HepG2 (cell line): Measurements from ENCODE around the gene SGCE. TPM values are rescaled to one million over a fixed set of nuclear protein-coding genes. Genes with fewer than 3 reads are reported as not detected.
A peak's percentile ranks its signal among the peaks of the same experiment; 100 is the strongest.

Source experiments
- AGO2 ChIP-seq: fragments of 200-400 bp; formaldehyde crosslinking; optimal IDR thresholded peaks from 2 replicates; pipeline ENCODE3; 2017; ENCODE audit warnings: mild to moderate bottlenecking, low read depth, low read length, moderate library complexity
- ATF5 ChIP-seq: sonication (generic); formaldehyde crosslinking; IDR thresholded peaks from 2 replicates; pipeline ENCODE4 v1.4.0; 2020; ENCODE audit warnings: mild to moderate bottlenecking, low read depth, missing genetic modification reagents
- DR1 ChIP-seq: sonication (generic); formaldehyde crosslinking; IDR thresholded peaks from 2 replicates; pipeline ENCODE4 v1.8.0; 2021; ENCODE audit warnings: mild to moderate bottlenecking, missing genetic modification reagents, inconsistent platforms
- GABPB1 ChIP-seq: IDR thresholded peaks from 2 replicates; pipeline ENCODE4 v1.6.1; 2016; ENCODE audit warnings: mild to moderate bottlenecking, missing genetic modification reagents, moderate library complexity, missing compliant biosample characterization
- HNF1A ChIP-seq, 2 experiments: sonication (generic) in 1 of 2; formaldehyde crosslinking in 1 of 2; IDR thresholded peaks; 2 replicates each; pipeline versions ENCODE4 v1.4.0 to v1.6.1; 2016 to 2020; ENCODE audit warnings: borderline replicate concordance in 1 of 2, low read depth in 1 of 2, mild to moderate bottlenecking in 1 of 2, missing genetic modification reagents in 1 of 2
- NONO ChIP-seq, 2 experiments: fragments of 450-650 bp in 1 of 2; sonication (generic) in 1 of 2; formaldehyde crosslinking in 1 of 2; IDR thresholded peaks in 1 of 2; conservative IDR thresholded peaks in 1 of 2; 2 replicates each; pipeline versions ENCODE4 v1.6.1 to v1.8.0; 2017 to 2022; ENCODE audit warnings: mild to moderate bottlenecking in 1 of 2, missing genetic modification reagents in 1 of 2, moderate library complexity in 1 of 2
- REL ChIP-seq: sonication (generic); formaldehyde crosslinking; conservative IDR thresholded peaks from 2 replicates; pipeline ENCODE4 v1.8.0; 2022; ENCODE audit warnings: mild to moderate bottlenecking, missing genetic modification reagents, moderate library complexity
- RFXAP ChIP-seq: sonication (generic); formaldehyde crosslinking; IDR thresholded peaks from 2 replicates; pipeline ENCODE4 v1.4.0; 2020; ENCODE audit warnings: missing genetic modification reagents, borderline replicate concordance
- SNAPC2 ChIP-seq: sonication (generic); formaldehyde crosslinking; IDR thresholded peaks from 2 replicates; pipeline ENCODE4 v1.8.1; 2022; ENCODE audit warnings: mild to moderate bottlenecking, missing genetic modification reagents
- ZFP36L1 ChIP-seq: sonication (generic); formaldehyde crosslinking; IDR thresholded peaks from 2 replicates; pipeline ENCODE4 v1.8.0; 2022; ENCODE audit warnings: mild to moderate bottlenecking, missing genetic modification reagents, moderate library complexity
- ZNF143 ChIP-seq: sonication (generic); formaldehyde crosslinking; IDR thresholded peaks from 2 replicates; pipeline ENCODE4 v1.4.0; 2020; ENCODE audit warnings: missing genetic modification reagents
- ZNF431 ChIP-seq: sonication (generic); formaldehyde crosslinking; IDR thresholded peaks from 2 replicates; pipeline ENCODE4 v1.9.0; 2022; ENCODE audit warnings: missing genetic modification reagents, low read depth, mild to moderate bottlenecking, borderline replicate concordance
- ZNF44 ChIP-seq: sonication (generic); formaldehyde crosslinking; IDR thresholded peaks from 2 replicates; pipeline ENCODE4 v1.5.1; 2020; ENCODE audit warnings: mild to moderate bottlenecking, missing genetic modification reagents
- ZNF543 ChIP-seq: sonication (generic); formaldehyde crosslinking; IDR thresholded peaks from 2 replicates; pipeline ENCODE4 v1.4.0; 2020; ENCODE audit warnings: mild to moderate bottlenecking, missing genetic modification reagents
- ZNF709 ChIP-seq: sonication (generic); formaldehyde crosslinking; IDR thresholded peaks from 2 replicates; pipeline ENCODE4 v1.5.0; 2020; ENCODE audit warnings: mild to moderate bottlenecking, missing genetic modification reagents
- ZNF781 ChIP-seq: sonication (generic); formaldehyde crosslinking; IDR thresholded peaks from 2 replicates; pipeline ENCODE4 v1.5.1; 2020; ENCODE audit warnings: borderline replicate concordance, mild to moderate bottlenecking, missing genetic modification reagents; ENCODE audit errors: not compliant biosample characterization
- ZNF839 ChIP-seq: sonication (generic); formaldehyde crosslinking; IDR thresholded peaks from 2 replicates; pipeline ENCODE4 v1.4.0; 2020; ENCODE audit warnings: missing genetic modification reagents, mild to moderate bottlenecking, borderline replicate concordance
- polyA plus RNA-seq, 8 experiments: library from polyadenylated mRNA; depleted of rRNA in 3 of 8; stranded (reverse) in 7 of 8; unstranded in 1 of 8; fragments of >200 nt; fragmentation: Illumina TruSeq in 4 of 8; extraction: Trizol in 4 of 8; gene quantifications; 2 replicates each; pipeline versions ENCODE4 v1.2.1 to v1.2.3, GENCODE V29; 2011 to 2016; ENCODE audit warnings: low read depth in 4 of 8, missing spikeins in 1 of 8, mixed read lengths in 1 of 8; ENCODE audit not compliant: insufficient read depth in 1 of 8
- total RNA-seq, 5 experiments: library from RNA; depleted of rRNA; stranded (reverse); fragments of >200 nt; fragmentation: Illumina TruSeq; extraction: Trizol; gene quantifications; 2 replicates each; pipeline ENCODE4 v1.2.3, GENCODE V29; 2016; ENCODE audit warnings: low read depth in 1 of 5
- TF ChIP-seq, protein P1 (sequence below): sonication (generic); formaldehyde crosslinking; IDR thresholded peaks from 2 replicates; pipeline ENCODE4 v1.5.0; 2020; ENCODE audit warnings: mild to moderate bottlenecking, missing genetic modification reagents
- TF ChIP-seq, protein P2 (sequence below): sonication (generic); formaldehyde crosslinking; IDR thresholded peaks from 2 replicates; pipeline ENCODE4 v1.4.0; 2020; ENCODE audit warnings: missing genetic modification reagents

Gene SGCE
- total and polyA plus RNA-seq, 2 of the 13 experiments (the other 11 are each of a cell fraction or from before 2014, with no cell fraction given), result 52.3 to 71.1 TPM

GRCh38 chr7:94657771-94658693, 2.1 kb upstream of the SGCE start (continued):
- TF ChIP-seq ATF5 (CRISPR knock-in tag), result no peak
- no peak for TF ChIP-seq ZNF709 (CRISPR knock-in tag)
- TF ChIP-seq ZNF431 (CRISPR knock-in tag), result no peak
- peak; percentile 36; the same call in 1 of the 2 replicates for TF ChIP-seq ZNF543 (CRISPR knock-in tag)
- no peak for TF ChIP-seq ZFP36L1 (CRISPR knock-in tag)
- no peak for TF ChIP-seq SNAPC2 (CRISPR knock-in tag)
- TF ChIP-seq RFXAP (CRISPR knock-in tag), result 0 out of 2 replicates have a peak, but pooled peaks have one; percentile 25
- TF ChIP-seq ZNF44 (CRISPR knock-in tag), result no peak
- no peak for TF ChIP-seq NONO (IDR thresholded peaks at IDR 0.05)
- TF ChIP-seq NONO (CRISPR knock-in tag; conservative IDR thresholded peaks at IDR 0.05), result no peak; the same call in 1 of the 2 replicates
- TF ChIP-seq, protein P1, sequence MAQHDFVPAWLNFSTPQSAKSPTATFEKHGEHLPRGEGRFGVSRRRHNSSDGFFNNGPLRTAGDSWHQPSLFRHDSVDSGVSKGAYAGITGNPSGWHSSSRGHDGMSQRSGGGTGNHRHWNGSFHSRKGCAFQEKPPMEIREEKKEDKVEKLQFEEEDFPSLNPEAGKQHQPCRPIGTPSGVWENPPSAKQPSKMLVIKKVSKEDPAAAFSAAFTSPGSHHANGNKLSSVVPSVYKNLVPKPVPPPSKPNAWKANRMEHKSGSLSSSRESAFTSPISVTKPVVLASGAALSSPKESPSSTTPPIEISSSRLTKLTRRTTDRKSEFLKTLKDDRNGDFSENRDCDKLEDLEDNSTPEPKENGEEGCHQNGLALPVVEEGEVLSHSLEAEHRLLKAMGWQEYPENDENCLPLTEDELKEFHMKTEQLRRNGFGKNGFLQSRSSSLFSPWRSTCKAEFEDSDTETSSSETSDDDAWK (CRISPR knock-in tag), result no peak
- TF ChIP-seq HNF1A (IDR thresholded peaks at IDR 0.05; ENCODE audit: low read depth), result no peak
- TF ChIP-seq HNF1A (CRISPR knock-in tag; IDR thresholded peaks at IDR 0.05; ENCODE audit: borderline replicate concordance), result peak; percentile 55; the same call in 1 of the 2 replicates
- TF ChIP-seq, protein P2, sequence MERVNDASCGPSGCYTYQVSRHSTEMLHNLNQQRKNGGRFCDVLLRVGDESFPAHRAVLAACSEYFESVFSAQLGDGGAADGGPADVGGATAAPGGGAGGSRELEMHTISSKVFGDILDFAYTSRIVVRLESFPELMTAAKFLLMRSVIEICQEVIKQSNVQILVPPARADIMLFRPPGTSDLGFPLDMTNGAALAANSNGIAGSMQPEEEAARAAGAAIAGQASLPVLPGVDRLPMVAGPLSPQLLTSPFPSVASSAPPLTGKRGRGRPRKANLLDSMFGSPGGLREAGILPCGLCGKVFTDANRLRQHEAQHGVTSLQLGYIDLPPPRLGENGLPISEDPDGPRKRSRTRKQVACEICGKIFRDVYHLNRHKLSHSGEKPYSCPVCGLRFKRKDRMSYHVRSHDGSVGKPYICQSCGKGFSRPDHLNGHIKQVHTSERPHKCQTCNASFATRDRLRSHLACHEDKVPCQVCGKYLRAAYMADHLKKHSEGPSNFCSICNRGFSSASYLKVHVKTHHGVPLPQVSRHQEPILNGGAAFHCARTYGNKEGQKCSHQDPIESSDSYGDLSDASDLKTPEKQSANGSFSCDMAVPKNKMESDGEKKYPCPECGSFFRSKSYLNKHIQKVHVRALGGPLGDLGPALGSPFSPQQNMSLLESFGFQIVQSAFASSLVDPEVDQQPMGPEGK (CRISPR knock-in tag), result peak; percentile 58; the same call in 1 of the 2 replicates
- peak; percentile 88 for TF ChIP-seq AGO2
- peak; percentile 33; the same call in 1 of the 2 replicates for TF ChIP-seq GABPB1 (CRISPR knock-in tag)
- no peak for TF ChIP-seq ZNF781 (CRISPR knock-in tag)
- TF ChIP-seq DR1 (CRISPR knock-in tag), result 0 out of 2 replicates have a peak, but pooled peaks have one; percentile 57
- no peak for TF ChIP-seq REL (CRISPR knock-in tag)
- TF ChIP-seq ZNF839 (CRISPR knock-in tag), result no peak
- no peak for TF ChIP-seq ZNF143 (CRISPR knock-in tag)
